Measurements from ENCODE around the gene LSM14A.

Gene LSM14A

GRCh38 chr19:34189917-34190425 is 17.7 kb downstream of the LSM14A start:
- Histone ChIP-seq H3K79me2 (ENCODE audit: insufficient read depth, low read length) (peaks cover 93% of the 10 kb centered on the region), H3F3A (ENCODE audit: low read depth) (no peaks in the 10 kb centered on the region), H2AFZ (ENCODE audit: low read length) (no peak overlapping the region), H3K36me3 (ENCODE audit: insufficient read depth, low read length) (peaks cover 17% of the 10 kb centered on the region; the same call in 1 of the 2 replicates), H3K9me3 (ENCODE audit: insufficient read depth, low read depth, low read length) (no peaks in the 10 kb centered on the region), H3K9me2 (replicated peaks; ENCODE audit: low read depth, low read length) (no peaks in the 10 kb centered on the region), H3K4me3 (ENCODE audit: low read length, poor library complexity, severe bottlenecking) (no peak overlapping the region), H4K20me1 (ENCODE audit: insufficient read depth, low read length, poor library complexity, severe bottlenecking) (peaks cover 93% of the 10 kb centered on the region), H3K4me1 (ENCODE audit: insufficient read depth, low read length, poor library complexity, severe bottlenecking) (peaks cover 22% of the 10 kb centered on the region), H3K9ac (ENCODE audit: low read depth, low read length, poor library complexity, severe bottlenecking) (no peak overlapping the region), H3K27me3 (ENCODE audit: insufficient read depth, low read length, poor library complexity, severe bottlenecking) (no peaks in the 10 kb centered on the region), H3K4me2 (ENCODE audit: low read depth, low read length, poor library complexity, severe bottlenecking) (peak overlapping the region; percentile 18)
- TF ChIP-seq EZH2phosphoT487 (IDR thresholded peaks at IDR 0.05; ENCODE audit: borderline replicate concordance) (no peak), CTCF (conservative IDR thresholded peaks at IDR 0.05; ENCODE audit: low read length) (no peak)

- Histone ChIP-seq H3K79me2 (ENCODE audit: insufficient read depth, low read length) (peaks cover 78% of the 10 kb centered on the region), H3K9me3 (ENCODE audit: insufficient read depth, low read depth, low read length) (no peaks in the 10 kb centered on the region), H3K4me2 (ENCODE audit: low read depth, low read length, poor library complexity, severe bottlenecking) (no peak overlapping the region), H3K27me3 (ENCODE audit: insufficient read depth, low read length, poor library complexity, severe bottlenecking) (no peaks in the 10 kb centered on the region), H3K9me2 (replicated peaks; ENCODE audit: low read depth, low read length) (no peaks in the 10 kb centered on the region), H4K20me1 (ENCODE audit: insufficient read depth, low read length, poor library complexity, severe bottlenecking) (peaks cover 83% of the 10 kb centered on the region), H3K36me3 (ENCODE audit: insufficient read depth, low read length) (peaks cover 32% of the 10 kb centered on the region; the same call in 1 of the 2 replicates), H3K9ac (ENCODE audit: low read depth, low read length, poor library complexity, severe bottlenecking) (no peak overlapping the region), H2AFZ (ENCODE audit: low read length) (no peak overlapping the region), H3K4me3 (ENCODE audit: low read length, poor library complexity, severe bottlenecking) (no peak overlapping the region), H3K4me1 (ENCODE audit: insufficient read depth, low read length, poor library complexity, severe bottlenecking) (peaks cover 9% of the 10 kb centered on the region), H3F3A (ENCODE audit: low read depth) (no peaks in the 10 kb centered on the region)
- TF ChIP-seq CTCF (conservative IDR thresholded peaks at IDR 0.05; ENCODE audit: low read length) (no peak), EZH2phosphoT487 (IDR thresholded peaks at IDR 0.05; ENCODE audit: borderline replicate concordance) (no peak)
Observed at GRCh38 chr19:34191355-34191962, 19.2 kb downstream of the LSM14A start.

- Histone ChIP-seq H3K9me3 (ENCODE audit: insufficient read depth, low read depth, low read length) (no peaks in the 10 kb centered on the region), H3K79me2 (ENCODE audit: insufficient read depth, low read length) (peaks cover 59% of the 10 kb centered on the region), H3K9ac (ENCODE audit: low read depth, low read length, poor library complexity, severe bottlenecking) (no peak overlapping the region), H3K4me1 (ENCODE audit: insufficient read depth, low read length, poor library complexity, severe bottlenecking) (peaks cover 7% of the 10 kb centered on the region), H2AFZ (ENCODE audit: low read length) (no peak overlapping the region), H3F3A (ENCODE audit: low read depth) (no peaks in the 10 kb centered on the region), H3K27me3 (ENCODE audit: insufficient read depth, low read length, poor library complexity, severe bottlenecking) (no peaks in the 10 kb centered on the region), H3K9me2 (replicated peaks; ENCODE audit: low read depth, low read length) (no peaks in the 10 kb centered on the region), H4K20me1 (ENCODE audit: insufficient read depth, low read length, poor library complexity, severe bottlenecking) (peaks cover 66% of the 10 kb centered on the region), H3K4me2 (ENCODE audit: low read depth, low read length, poor library complexity, severe bottlenecking) (no peak overlapping the region), H3K4me3 (ENCODE audit: low read length, poor library complexity, severe bottlenecking) (no peak overlapping the region), H3K36me3 (ENCODE audit: insufficient read depth, low read length) (peaks cover 50% of the 10 kb centered on the region)
- TF ChIP-seq EZH2phosphoT487 (IDR thresholded peaks at IDR 0.05; ENCODE audit: borderline replicate concordance) (no peak), CTCF (conservative IDR thresholded peaks at IDR 0.05; ENCODE audit: low read length) (no peak)
Observed at GRCh38 chr19:34193439-34193838, 21.1 kb downstream of the LSM14A start.
